Kidney (tissue), 22 donors: ENCODE data around the gene PATE1. TPM values are rescaled to one million over a fixed set of nuclear protein-coding genes. Genes with fewer than 3 reads are reported as not detected.
"Not testable (repeated sequence)": the region's sequence is repeated elsewhere in the genome, so short reads cannot be mapped to it uniquely, and the experiment has no call there.

ENCODE experiments used
- DNase-seq, 5 donors: peaks; one replicate each; pipeline ENCODE4 v3.0.0-alpha.2; 2013 to 2020
- FAIRE-seq: peaks from 2 replicates; lab custom pipeline; 2012; peaks lifted over from hg19 to GRCh38; lab: Jason Lieb, UNC
- H3K27ac ChIP-seq, 2 donors: one replicate each; pipeline ENCODE4 v1.7.0; 2013; ENCODE audit warnings: low read depth in 2 of 2, low read length in 2 of 2, inconsistent platforms in 1 of 2
- H3K27me3 ChIP-seq: one replicate; pipeline ENCODE4 v1.7.1; 2013; ENCODE audit warnings: low read length, inconsistent platforms; ENCODE audit not compliant: control insufficient read depth, insufficient read depth
- H3K36me3 ChIP-seq, 3 donors: one replicate each; pipeline versions ENCODE4 v1.7.0 to v1.7.1; 2013; ENCODE audit warnings: low read length in 3 of 3, control low read depth in 1 of 3, inconsistent platforms in 1 of 3; ENCODE audit not compliant: insufficient read depth in 3 of 3, control insufficient read depth in 2 of 3
- H3K4me1 ChIP-seq, 3 donors: one replicate each; pipeline versions ENCODE4 v1.7.0 to v1.7.1; 2013; ENCODE audit warnings: low read length in 3 of 3, inconsistent platforms in 1 of 3, low read depth in 1 of 3; ENCODE audit not compliant: control insufficient read depth in 2 of 3, insufficient read depth in 2 of 3
- H3K4me3 ChIP-seq, 3 donors: one replicate each; pipeline versions ENCODE4 v1.7.0 to v1.8.1; 2013; ENCODE audit warnings: low read length in 3 of 3, control low read depth in 1 of 3, inconsistent platforms in 1 of 3
- H3K9ac ChIP-seq, 3 donors: one replicate each; pipeline versions ENCODE4 v1.7.0 to v1.7.1; 2013; ENCODE audit warnings: low read length in 3 of 3, control low read depth in 1 of 3, inconsistent platforms in 1 of 3
- H3K9me3 ChIP-seq, 3 donors: one replicate each; pipeline versions ENCODE4 v1.7.0 to v1.7.1; 2013; ENCODE audit warnings: low read length in 3 of 3, control low read depth in 1 of 3, inconsistent platforms in 1 of 3; ENCODE audit not compliant: control insufficient read depth in 2 of 3, insufficient read depth in 1 of 3
- intact Hi-C: fragments of 100-400 bp; cut with DNase I; formaldehyde crosslinking; loops from one replicate; pipeline ENCODE4 v1.11.1; 2022
- long read RNA-seq, 10 donors: library from polyadenylated mRNA in 1 of 10; unstranded in 1 of 10; transcript quantifications; one replicate each; pipeline ENCODE4 v2.0.0 and lab custom pipeline, GENCODE V29; 2021 to 2026
- polyA plus RNA-seq: library from polyadenylated mRNA; stranded (reverse); fragments of 350-450 nt; fragmentation: Illumina TruSeq; extraction: RNeasy Lipid Tissue Mini Kit (QIAGEN cat#74804); gene quantifications from one replicate; pipeline ENCODE4 v1.2.3, GENCODE V29; 2014; ENCODE audit warnings: low read depth, low replicate concordance; ENCODE audit not compliant: insufficient read depth
- total RNA-seq: library from RNA; stranded (reverse); fragmentation: NEBNext Ultra II Directional; extraction: Animal tissue kit (Norgen Biotek cat#: 25700); gene quantifications from one replicate; pipeline ENCODE4 v1.2.1, GENCODE V29; 2021
- TF ChIP-seq, protein P1 (sequence below): IDR thresholded peaks from 3 replicates; pipeline ENCODE4 v1.5.1; 2012; ENCODE audit warnings: mild to moderate bottlenecking, moderate library complexity, borderline replicate concordance; ENCODE audit not compliant: insufficient read depth; ENCODE audit errors: extremely low read depth
- donor health status: control.
- donor health status: control.
- donor health status: control.
- donor health status: control.
- donor health status: control.
- donor health status: DM: yes; HTN: yes; CAD: no.
- donor health status: Normal renal cell carcinoma (clear cell type).

The PATE1 gene, protein sequence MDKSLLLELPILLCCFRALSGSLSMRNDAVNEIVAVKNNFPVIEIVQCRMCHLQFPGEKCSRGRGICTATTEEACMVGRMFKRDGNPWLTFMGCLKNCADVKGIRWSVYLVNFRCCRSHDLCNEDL
- not detected for total RNA-seq
- not detected for polyA plus RNA-seq
- long read RNA-seq, donor 1, result 0 reads
- long read RNA-seq, donor 2, result 0 reads
- long read RNA-seq, donor 3, result 0 reads
- long read RNA-seq, donor 4, result 0 reads
- long read RNA-seq, donor 5, result 0 reads
- long read RNA-seq, donor 6, result 0 reads
- long read RNA-seq, donor 7, result 0 reads
- long read RNA-seq, donor 8, result 0 reads
- long read RNA-seq, donor 9, result 0 reads
- long read RNA-seq, donor 10, result 0 reads

- H3K36me3 ChIP-seq, result no peaks in the 10 kb centered on the region
- no peak within 1 kb of the TSS for H3K4me3 ChIP-seq
- no peaks in the 10 kb centered on the region for H3K9me3 ChIP-seq
- H3K27me3 ChIP-seq, result no peaks in the 10 kb centered on the region
- H3K27ac ChIP-seq, result no peak within 1 kb of the TSS
- no peak within 1 kb of the TSS for H3K9ac ChIP-seq
- FAIRE-seq (no peak), DNase-seq (no peak)
- intact Hi-C loops, result no loop called here
- TF ChIP-seq, protein P1, sequence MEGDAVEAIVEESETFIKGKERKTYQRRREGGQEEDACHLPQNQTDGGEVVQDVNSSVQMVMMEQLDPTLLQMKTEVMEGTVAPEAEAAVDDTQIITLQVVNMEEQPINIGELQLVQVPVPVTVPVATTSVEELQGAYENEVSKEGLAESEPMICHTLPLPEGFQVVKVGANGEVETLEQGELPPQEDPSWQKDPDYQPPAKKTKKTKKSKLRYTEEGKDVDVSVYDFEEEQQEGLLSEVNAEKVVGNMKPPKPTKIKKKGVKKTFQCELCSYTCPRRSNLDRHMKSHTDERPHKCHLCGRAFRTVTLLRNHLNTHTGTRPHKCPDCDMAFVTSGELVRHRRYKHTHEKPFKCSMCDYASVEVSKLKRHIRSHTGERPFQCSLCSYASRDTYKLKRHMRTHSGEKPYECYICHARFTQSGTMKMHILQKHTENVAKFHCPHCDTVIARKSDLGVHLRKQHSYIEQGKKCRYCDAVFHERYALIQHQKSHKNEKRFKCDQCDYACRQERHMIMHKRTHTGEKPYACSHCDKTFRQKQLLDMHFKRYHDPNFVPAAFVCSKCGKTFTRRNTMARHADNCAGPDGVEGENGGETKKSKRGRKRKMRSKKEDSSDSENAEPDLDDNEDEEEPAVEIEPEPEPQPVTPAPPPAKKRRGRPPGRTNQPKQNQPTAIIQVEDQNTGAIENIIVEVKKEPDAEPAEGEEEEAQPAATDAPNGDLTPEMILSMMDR, result no peak
- H3K4me1 ChIP-seq, result no peaks in the 10 kb centered on the region
Measured at GRCh38 chr11:125745979-125746378, at the start of gene PATE1. Gene PATE1 (plus strand): TSS chr11:125746279. CDS start chr11:125746305, 26 bp downstream.

DNA sequence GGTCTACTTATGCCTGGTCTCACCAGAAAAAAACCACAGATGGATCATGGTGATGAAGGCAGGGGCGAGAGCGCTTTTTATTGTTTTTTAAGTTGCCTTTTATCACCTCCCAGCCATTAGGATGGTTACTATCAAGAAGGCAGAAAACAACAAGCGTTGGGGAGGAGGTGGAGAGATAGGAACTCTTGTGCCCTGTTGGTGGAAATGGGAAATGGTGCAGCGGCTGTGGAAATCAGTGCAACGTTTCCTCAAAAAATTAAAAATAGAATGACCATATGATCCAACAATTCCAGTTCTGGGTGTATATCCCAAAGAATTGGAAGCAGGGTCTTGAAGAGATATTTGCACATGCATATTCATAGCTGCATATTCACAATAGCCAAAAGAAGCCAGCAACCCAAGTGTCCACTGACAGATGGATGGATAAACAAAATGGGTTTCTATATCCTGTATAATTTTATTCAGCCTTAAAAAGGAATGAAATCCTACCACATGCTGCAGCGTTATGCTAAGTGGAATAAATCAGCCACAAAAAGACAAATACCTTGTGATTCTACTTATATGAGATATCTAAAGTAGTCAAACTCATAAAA, 45.0 kb upstream of the PATE1 start:
- no peak for FAIRE-seq
- H3K4me3 ChIP-seq, result no peak overlapping the region
- TF ChIP-seq, protein P1, result no peak
- H3K27ac ChIP-seq, result no peak overlapping the region
- no peaks in the 10 kb centered on the region for H3K4me1 ChIP-seq
- no peaks in the 10 kb centered on the region for H3K36me3 ChIP-seq
- H3K9ac ChIP-seq, result no peak overlapping the region
- H3K9me3 ChIP-seq, result no peaks in the 10 kb centered on the region
- H3K27me3 ChIP-seq, result no peaks in the 10 kb centered on the region
- intact Hi-C loops, result no loop called here
- DNase-seq, result no peak

DNA sequence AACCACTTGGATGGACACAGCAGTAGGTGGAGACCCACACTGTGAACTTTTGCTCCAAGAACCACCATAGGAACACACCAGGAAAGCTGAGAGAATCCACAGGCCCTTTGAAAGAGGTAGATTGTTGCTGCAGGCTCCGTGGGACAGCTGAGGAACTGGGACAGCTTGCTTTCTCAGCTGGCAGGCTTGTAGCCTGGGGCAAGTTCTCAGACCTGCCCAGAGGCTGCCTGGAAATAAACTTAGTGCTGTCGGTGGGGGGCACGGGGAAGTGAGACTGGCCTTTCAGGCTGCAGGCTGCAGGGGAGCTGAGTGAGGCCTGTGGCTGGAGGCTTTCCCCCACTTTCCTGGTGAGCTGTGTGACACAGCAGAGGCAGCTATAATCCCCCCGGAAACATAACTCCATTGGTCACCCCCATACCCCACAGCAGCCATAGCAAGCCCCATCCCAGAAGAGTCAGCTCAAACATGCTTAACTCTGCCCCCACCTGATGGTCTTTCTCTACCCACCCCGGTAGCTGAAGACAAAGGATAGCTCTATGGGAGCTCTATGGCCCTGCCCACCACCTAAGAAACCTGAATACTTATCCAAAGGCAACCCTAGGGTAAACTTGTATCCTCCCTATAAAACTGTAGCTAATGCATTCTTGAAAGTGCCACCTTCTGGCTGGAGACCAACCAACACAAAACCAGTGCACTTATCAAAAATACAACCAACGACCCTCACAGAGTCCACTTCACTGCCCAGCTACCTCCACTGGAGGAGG, 44.0 kb upstream of the PATE1 start:
- Histone ChIP-seq H3K9me3 (no peaks in the 10 kb centered on the region), H3K4me1 (no peaks in the 10 kb centered on the region), H3K9ac (no peak overlapping the region), H3K36me3 (no peaks in the 10 kb centered on the region), H3K27me3 (no peaks in the 10 kb centered on the region), H3K27ac (no peak overlapping the region), H3K4me3 (no peak overlapping the region)
- FAIRE-seq, result no peak
- no peak for DNase-seq
- intact Hi-C loops, result no loop called here
- TF ChIP-seq, protein P1, result no peak

DNA sequence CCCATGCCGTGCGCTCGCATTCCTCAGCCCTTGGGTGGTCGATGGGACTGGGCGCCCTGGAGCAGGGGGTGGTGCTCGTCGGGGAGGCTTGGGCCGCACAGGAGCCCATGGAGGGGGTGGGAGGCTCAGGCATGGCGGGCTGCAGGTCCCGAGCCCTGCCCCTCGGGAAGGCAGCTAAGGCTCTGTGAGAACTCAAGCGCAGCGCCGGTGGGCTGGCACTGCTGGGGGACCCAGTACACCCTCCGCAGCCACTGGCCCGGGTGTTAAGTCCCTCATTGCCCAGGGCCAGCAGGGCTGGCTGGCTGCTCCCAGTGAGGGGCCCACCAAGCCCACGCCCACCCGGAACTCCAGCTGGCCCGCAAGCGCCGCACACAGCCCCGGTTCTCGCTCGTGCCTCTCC, 41.4 kb upstream of the PATE1 start:
- H3K36me3 ChIP-seq, H3K27me3 ChIP-seq, H3K9ac ChIP-seq, H3K9me3 ChIP-seq, H3K4me1 ChIP-seq, H3K4me3 ChIP-seq, DNase-seq, intact Hi-C loops, FAIRE-seq, H3K27ac ChIP-seq: not testable (repeated sequence)
